Thyroid gland (tissue), 4 donors: ENCODE data around the gene CCDC82. TPM values are rescaled to one million over a fixed set of nuclear protein-coding genes. Genes with fewer than 3 reads are reported as not detected.
A peak's percentile ranks its signal among the peaks of the same experiment; 100 is the strongest.

Source experiments
- DNase-seq, 2 donors: peaks; one replicate each; pipeline ENCODE4 v3.0.0-alpha.2; 2019
- H3K27ac ChIP-seq, 3 donors: fragments of 200-600 bp; sonication (generic); 1 replicate in 2 of 3; 2 replicates in 1 of 3; pipeline ENCODE4 v1.5.1; 2016 to 2019; ENCODE audit warnings: mild to moderate bottlenecking in 1 of 3, moderate library complexity in 1 of 3
- H3K27me3 ChIP-seq: fragments of 200-600 bp; sonication (generic); one replicate; pipeline ENCODE4 v1.5.1; 2019
- H3K36me3 ChIP-seq, 2 donors: fragments of 200-600 bp; sonication (generic); one replicate each; pipeline ENCODE4 v1.5.1; 2016 to 2019
- H3K4me1 ChIP-seq, 2 donors: fragments of 200-600 bp; sonication (generic); one replicate each; pipeline ENCODE4 v1.5.1; 2017 to 2019
- H3K4me3 ChIP-seq, 3 donors: fragments of 200-600 bp; sonication (generic); replicated peaks in 1 of 3; 1 replicate in 2 of 3; 2 replicates in 1 of 3; pipeline ENCODE4 v1.5.1; 2016; ENCODE audit warnings: mild to moderate bottlenecking in 1 of 3
- H3K9me3 ChIP-seq: fragments of 200-600 bp; sonication (generic); one replicate; pipeline ENCODE4 v1.5.1; 2017
- POLR2A ChIP-seq, 2 donors: fragments of 450-650 bp; IDR thresholded peaks; one replicate each; pipeline ENCODE4 v1.6.1; 2017; ENCODE audit warnings: antibody characterized with exemption in 2 of 2, mild to moderate bottlenecking in 2 of 2, moderate library complexity in 1 of 2
- WGBS, 2 donors: methylation state at CpG; one replicate each; pipeline ENCODE4 v1.1.5; 2017; 5-methylcytosine and 5-hydroxymethylcytosine counted together
- intact Hi-C: fragments of 100-400 bp; cut with DNase I; formaldehyde crosslinking; loops from one replicate; pipeline ENCODE4 v1.15.1; 2023
- total RNA-seq, 4 donors: library from RNA; depleted of rRNA; stranded (reverse); fragments of >200 nt; gene quantifications; one replicate each; pipeline ENCODE4 v1.2.3, GENCODE V29; 2016
- TF ChIP-seq, protein P1 (sequence below), 6 experiments: fragments of 200-600 bp in 3 of 6; fragments of 450-650 bp in 3 of 6; sonication (generic) in 3 of 6; IDR thresholded peaks; one replicate each; pipeline ENCODE4 v1.5.1; 2016 to 2019; ENCODE audit warnings: antibody characterized with exemption in 6 of 6, mild to moderate bottlenecking in 2 of 6, inconsistent platforms in 1 of 6, moderate library complexity in 1 of 6

CCDC82 gene
- total RNA-seq, 4 donors from 2014 or later = 24.8 to 44.9 (median 28.8) TPM

DNA sequence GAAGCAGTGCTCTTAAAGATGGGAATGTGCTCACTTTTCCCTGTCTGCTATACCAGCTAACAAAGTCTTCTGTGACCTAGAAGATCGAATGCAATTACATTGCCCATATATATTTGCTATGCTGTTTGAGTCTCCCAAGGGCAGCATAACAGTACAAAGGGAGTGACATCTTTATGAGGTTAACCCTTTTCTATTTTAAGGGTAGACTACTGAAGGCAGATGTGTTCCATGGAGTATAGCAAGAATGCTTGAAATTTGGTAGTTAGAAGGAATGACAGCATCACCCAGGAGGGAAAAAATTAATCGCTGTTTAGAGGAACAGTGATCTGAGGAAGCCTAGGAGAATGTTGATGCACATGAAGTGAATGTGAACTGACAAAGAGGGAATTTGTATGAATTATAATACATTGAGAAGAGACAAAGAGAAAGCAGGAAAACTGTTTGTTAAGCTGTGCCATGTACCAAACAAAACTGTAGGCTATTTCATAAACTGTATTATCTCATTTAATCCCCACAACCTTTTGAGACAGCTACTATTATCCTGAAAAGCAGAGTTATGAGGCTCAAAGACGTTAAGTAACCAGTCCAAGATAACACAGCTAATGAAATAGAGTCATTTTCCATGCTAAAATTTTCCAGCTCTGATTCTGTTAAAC, 59.7 kb downstream of the CCDC82 start:
- Histone ChIP-seq H3K27me3 (no peaks in the 10 kb centered on the region), H3K4me1 (peaks cover 30 to 31% of the 10 kb centered on the region in 2 donors), H3K27ac (peak overlapping the region; percentile 53 to 78 (median 56)), H3K36me3 (no peaks in the 10 kb centered on the region), H3K9me3 (no peaks in the 10 kb centered on the region), H3K4me3 (no peak overlapping the region)
- no peak for DNase-seq
- intact Hi-C loops = no loop called here
- TF ChIP-seq POLR2A (IDR thresholded peaks at IDR 0.05) = no peak
- TF ChIP-seq, protein P1, sequence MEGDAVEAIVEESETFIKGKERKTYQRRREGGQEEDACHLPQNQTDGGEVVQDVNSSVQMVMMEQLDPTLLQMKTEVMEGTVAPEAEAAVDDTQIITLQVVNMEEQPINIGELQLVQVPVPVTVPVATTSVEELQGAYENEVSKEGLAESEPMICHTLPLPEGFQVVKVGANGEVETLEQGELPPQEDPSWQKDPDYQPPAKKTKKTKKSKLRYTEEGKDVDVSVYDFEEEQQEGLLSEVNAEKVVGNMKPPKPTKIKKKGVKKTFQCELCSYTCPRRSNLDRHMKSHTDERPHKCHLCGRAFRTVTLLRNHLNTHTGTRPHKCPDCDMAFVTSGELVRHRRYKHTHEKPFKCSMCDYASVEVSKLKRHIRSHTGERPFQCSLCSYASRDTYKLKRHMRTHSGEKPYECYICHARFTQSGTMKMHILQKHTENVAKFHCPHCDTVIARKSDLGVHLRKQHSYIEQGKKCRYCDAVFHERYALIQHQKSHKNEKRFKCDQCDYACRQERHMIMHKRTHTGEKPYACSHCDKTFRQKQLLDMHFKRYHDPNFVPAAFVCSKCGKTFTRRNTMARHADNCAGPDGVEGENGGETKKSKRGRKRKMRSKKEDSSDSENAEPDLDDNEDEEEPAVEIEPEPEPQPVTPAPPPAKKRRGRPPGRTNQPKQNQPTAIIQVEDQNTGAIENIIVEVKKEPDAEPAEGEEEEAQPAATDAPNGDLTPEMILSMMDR (IDR thresholded peaks at IDR 0.05) = no peak
- 92 to 96% methylated on average over 3 of the region's 3 CpGs for WGBS, 2 donors

DNA sequence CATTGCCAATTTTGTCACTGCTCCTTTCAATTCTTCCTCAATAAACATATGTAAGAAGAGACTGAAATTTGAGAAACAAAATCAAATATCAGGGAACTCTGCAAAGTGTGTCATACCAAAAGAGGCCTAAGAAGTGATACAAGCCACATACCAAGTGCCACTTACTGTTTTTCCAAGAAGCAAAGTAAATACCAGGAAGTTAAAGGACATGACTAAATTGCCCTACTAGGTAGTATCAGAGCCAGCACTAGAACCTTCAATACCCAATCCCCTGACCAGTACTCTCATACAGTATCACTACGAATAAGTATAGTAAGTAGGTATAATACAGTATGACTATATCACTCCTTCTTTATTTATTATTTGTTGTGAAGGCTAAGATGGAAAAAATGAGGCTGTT, 60.3 kb downstream of the CCDC82 start:
- Histone ChIP-seq H3K27ac (peak overlapping the region; percentile 53 to 78 (median 56)), H3K4me3 (no peak overlapping the region), H3K4me1 (peaks cover 30 to 35% of the 10 kb centered on the region in 2 donors), H3K36me3 (no peaks in the 10 kb centered on the region), H3K27me3 (no peaks in the 10 kb centered on the region), H3K9me3 (no peaks in the 10 kb centered on the region)
- intact Hi-C loops = no loop called here
- TF ChIP-seq, protein P1 (IDR thresholded peaks at IDR 0.05) = no peak
- peak in 1 of 2 donors; percentile 12 for TF ChIP-seq POLR2A (IDR thresholded peaks at IDR 0.05)
- 74% methylated on average over 1 of the region's 1 CpG for WGBS, 2 donors
- DNase-seq = no peak

DNA sequence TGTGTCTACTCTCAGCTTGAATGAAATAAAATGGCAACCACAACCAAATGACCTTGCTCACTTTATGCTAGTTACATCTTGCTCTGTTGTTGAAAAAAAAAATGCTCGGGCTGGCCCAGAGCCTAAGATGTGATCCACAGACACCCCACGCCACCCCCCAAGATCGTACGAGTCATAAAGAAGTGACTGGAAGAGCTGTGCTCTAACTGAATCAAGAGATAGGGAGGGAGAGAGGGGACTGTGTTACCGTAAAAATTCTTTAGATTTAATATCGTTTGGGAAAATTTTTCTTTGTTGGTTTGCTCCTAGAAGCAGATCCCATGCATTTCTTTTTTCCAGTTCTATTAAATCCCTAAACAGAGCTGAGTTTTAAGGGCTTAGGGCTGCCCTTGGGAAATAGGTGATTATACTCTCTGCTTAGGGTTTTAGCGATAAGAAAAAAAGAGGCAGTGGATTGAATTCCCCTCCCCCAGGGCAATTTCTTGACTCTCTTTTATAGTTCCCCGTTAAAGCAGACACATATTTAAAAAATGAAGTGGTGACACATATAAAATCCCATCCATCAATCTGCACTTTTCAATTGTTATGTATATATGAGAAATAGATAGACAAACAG, 61.2 kb downstream of the CCDC82 start:
- intact Hi-C loops = no loop called here
- Histone ChIP-seq H3K9me3 (no peaks in the 10 kb centered on the region), H3K4me3 (no peak overlapping the region), H3K36me3 (no peaks in the 10 kb centered on the region), H3K4me1 (peaks cover 30 to 35% of the 10 kb centered on the region in 2 donors), H3K27ac (peak overlapping the region in 2 of 3 donors; percentile 2 to 56), H3K27me3 (no peaks in the 10 kb centered on the region)
- no peak for TF ChIP-seq POLR2A (IDR thresholded peaks at IDR 0.05)
- TF ChIP-seq, protein P1 (IDR thresholded peaks at IDR 0.05) = no peak
- DNase-seq = no peak
- WGBS, 2 donors = 86 to 91% methylated on average over 8 of the region's 8 CpGs

DNA sequence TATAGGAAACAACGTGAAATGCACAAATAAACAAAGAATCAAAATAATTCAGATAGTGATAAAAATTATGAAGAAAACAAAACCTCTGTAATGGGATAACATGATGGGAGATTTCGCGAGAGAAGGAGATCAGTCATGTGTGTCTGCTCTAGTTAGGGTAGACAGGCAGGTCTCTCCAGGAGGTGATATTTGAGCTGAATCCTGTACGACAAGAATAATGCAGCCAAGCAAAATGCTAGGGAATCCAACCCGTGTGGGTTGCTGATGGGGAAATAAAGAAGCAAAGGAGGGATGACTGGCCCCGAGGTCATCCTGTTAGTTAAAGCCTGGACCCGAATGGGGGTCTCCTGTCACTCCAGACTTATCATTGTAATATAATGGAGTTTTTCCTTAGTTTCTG, 62.8 kb downstream of the CCDC82 start:
- TF ChIP-seq POLR2A (IDR thresholded peaks at IDR 0.05) = no peak
- TF ChIP-seq, protein P1 (IDR thresholded peaks at IDR 0.05) = no peak
- Histone ChIP-seq H3K9me3 (no peaks in the 10 kb centered on the region), H3K27me3 (no peaks in the 10 kb centered on the region), H3K4me3 (no peak overlapping the region), H3K36me3 (no peaks in the 10 kb centered on the region), H3K27ac (peak overlapping the region in 1 of 3 donors; percentile 26), H3K4me1 (peaks cover 28 to 34% of the 10 kb centered on the region in 2 donors)
- no peak for DNase-seq
- 68 to 72% methylated on average over 7 of the region's 7 CpGs for WGBS, 2 donors
- intact Hi-C loops = no loop called here

DNA sequence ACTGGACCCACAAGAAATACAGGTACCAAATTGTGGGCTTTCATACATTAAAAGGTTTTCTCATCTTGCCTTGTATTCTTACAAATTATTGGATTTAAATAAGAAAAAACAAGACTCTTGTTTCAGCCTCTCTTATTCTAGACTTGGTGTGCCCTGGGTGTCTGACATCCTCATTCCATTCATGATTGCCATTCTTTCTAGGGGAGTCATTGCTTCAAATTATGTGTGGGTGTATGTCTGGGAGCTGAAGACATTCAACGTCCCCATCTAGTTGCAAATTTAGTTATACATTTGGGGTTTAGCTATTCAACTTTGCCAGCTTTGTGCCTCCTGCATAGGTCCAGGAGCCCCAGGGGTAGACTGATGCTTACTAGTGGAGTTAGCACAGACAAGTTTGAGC, 64.8 kb downstream of the CCDC82 start:
- WGBS, 2 donors = 36 to 46% methylated on average over 1 of the region's 1 CpG
- intact Hi-C loops = no loop called here
- peak overlapping the region in 1 of 3 donors; percentile 53 for H3K27ac ChIP-seq
- DNase-seq = no peak
- H3K4me1 ChIP-seq = peaks cover 33 to 42% of the 10 kb centered on the region in 2 donors
- no peaks in the 10 kb centered on the region for H3K27me3 ChIP-seq
- TF ChIP-seq POLR2A (IDR thresholded peaks at IDR 0.05) = no peak
- TF ChIP-seq, protein P1 (IDR thresholded peaks at IDR 0.05) = no peak
- no peak overlapping the region for H3K4me3 ChIP-seq
- no peaks in the 10 kb centered on the region for H3K9me3 ChIP-seq
- H3K36me3 ChIP-seq = no peaks in the 10 kb centered on the region
